Vagina (tissue), 2 donors: ENCODE data around the gene GUCD1.
A peak's percentile ranks its signal among the peaks of the same experiment; 100 is the strongest.

ENCODE experiments used
- POLR2A ChIP-seq, 2 donors: fragments of 450-650 bp; IDR thresholded peaks; one replicate each; pipeline ENCODE4 v1.6.1; 2017; ENCODE audit warnings: antibody characterized with exemption in 2 of 2, mild to moderate bottlenecking in 2 of 2, moderate library complexity in 2 of 2
- POLR2AphosphoS5 ChIP-seq, 2 donors: sonication (generic); formaldehyde crosslinking; IDR thresholded peaks; one replicate each; pipeline ENCODE4 v1.9.0; 2017; ENCODE audit warnings: antibody characterized with exemption in 2 of 2, mild to moderate bottlenecking in 2 of 2, low read depth in 1 of 2; ENCODE audit not compliant: insufficient read depth in 1 of 2
- TF ChIP-seq, protein P1 (sequence below), 3 experiments: fragments of 450-650 bp in 2 of 3; fragments of 200-600 bp in 1 of 3; sonication (generic) in 1 of 3; IDR thresholded peaks; one replicate each; pipeline ENCODE4 v1.5.1; 2017 to 2019; ENCODE audit warnings: antibody characterized with exemption in 3 of 3, mild to moderate bottlenecking in 2 of 3, moderate library complexity in 2 of 3

DNA sequence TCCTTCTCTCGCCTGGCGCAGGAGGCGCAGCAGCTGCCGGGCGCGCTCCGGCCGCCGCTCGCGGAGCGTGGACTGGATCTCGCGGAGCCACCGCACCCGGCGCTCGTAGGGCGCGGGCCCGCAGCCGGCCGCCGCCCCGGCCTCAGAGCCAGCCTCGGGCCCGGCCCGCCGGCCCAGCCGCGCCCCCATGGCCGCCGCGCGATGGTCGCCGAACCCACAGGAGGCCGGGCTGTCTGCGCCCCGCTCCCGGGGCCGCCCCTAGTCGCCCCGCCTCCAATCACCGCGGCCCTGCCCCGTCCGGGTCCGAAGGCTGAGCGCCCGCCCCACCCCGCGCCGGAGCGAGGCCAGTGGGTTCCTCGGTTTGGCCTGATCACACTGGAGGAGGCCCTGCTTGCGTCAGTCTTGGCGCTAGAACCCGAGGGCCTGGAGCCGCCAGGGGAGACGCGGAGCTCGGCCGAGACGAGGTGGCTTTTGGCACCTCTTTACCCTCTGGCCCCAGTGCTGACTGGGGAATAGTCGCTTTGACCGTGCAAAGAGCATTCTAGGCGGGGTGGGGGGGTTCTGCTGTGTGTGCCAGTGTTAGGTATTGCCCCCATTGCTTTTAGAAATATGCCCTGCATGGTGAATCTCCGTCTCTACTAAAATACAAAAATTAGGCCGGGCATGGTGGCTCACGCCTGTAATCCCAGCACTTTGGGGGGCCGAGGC is 38.1 kb upstream of the GUCD1 start, which contains the start of gene LRRC75B:
- no peak for TF ChIP-seq POLR2A (IDR thresholded peaks at IDR 0.05)
- TF ChIP-seq POLR2AphosphoS5 (IDR thresholded peaks at IDR 0.05; ENCODE audit: insufficient read depth in 1 of 2, low read depth in 1 of 2) = peak in 1 of 2 donors; percentile 66
- TF ChIP-seq, protein P1, sequence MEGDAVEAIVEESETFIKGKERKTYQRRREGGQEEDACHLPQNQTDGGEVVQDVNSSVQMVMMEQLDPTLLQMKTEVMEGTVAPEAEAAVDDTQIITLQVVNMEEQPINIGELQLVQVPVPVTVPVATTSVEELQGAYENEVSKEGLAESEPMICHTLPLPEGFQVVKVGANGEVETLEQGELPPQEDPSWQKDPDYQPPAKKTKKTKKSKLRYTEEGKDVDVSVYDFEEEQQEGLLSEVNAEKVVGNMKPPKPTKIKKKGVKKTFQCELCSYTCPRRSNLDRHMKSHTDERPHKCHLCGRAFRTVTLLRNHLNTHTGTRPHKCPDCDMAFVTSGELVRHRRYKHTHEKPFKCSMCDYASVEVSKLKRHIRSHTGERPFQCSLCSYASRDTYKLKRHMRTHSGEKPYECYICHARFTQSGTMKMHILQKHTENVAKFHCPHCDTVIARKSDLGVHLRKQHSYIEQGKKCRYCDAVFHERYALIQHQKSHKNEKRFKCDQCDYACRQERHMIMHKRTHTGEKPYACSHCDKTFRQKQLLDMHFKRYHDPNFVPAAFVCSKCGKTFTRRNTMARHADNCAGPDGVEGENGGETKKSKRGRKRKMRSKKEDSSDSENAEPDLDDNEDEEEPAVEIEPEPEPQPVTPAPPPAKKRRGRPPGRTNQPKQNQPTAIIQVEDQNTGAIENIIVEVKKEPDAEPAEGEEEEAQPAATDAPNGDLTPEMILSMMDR (IDR thresholded peaks at IDR 0.05) = no peak
